C4-2B (cell line): Measurements from ENCODE around the gene ALG2.

ENCODE experiments used
- H3K27ac ChIP-seq: fragments of 450-650 bp; 2 replicates; pipeline ENCODE4 v1.5.1; 2017
- CTCF ChIP-seq: fragments of 450-650 bp; conservative IDR thresholded peaks from 2 replicates; pipeline ENCODE4 v1.5.1; 2017; ENCODE audit warnings: mild to moderate bottlenecking
- ZFX ChIP-seq: fragments of 450-650 bp; IDR thresholded peaks from 2 replicates; pipeline ENCODE4 v1.6.1; 2017

Gene ALG2

GRCh38 chr9:99171225-99172123, 50.3 kb downstream of the ALG2 start:
- TF ChIP-seq ZFX (no peak), CTCF (no peak)
- H3K27ac ChIP-seq = no peak overlapping the region

GRCh38 chr9:99169982-99170761, 51.6 kb downstream of the ALG2 start:
- TF ChIP-seq CTCF (no peak), ZFX (no peak)
- H3K27ac ChIP-seq = no peak overlapping the region

GRCh38 chr9:99169086-99169485, 52.7 kb downstream of the ALG2 start:
- no peak for TF ChIP-seq ZFX
- no peak for TF ChIP-seq CTCF
- no peak overlapping the region for H3K27ac ChIP-seq

- H3K27ac ChIP-seq = no peak overlapping the region
- TF ChIP-seq CTCF (no peak), ZFX (no peak)
Measured at GRCh38 chr9:99167694-99168093, 54.0 kb downstream of the ALG2 start.

GRCh38 chr9:99167119-99167518, 54.6 kb downstream of the ALG2 start:
- H3K27ac ChIP-seq = no peak overlapping the region
- TF ChIP-seq CTCF = no peak
- no peak for TF ChIP-seq ZFX
